Measurements from ENCODE around the gene SLC2A10.

The SLC2A10 gene

GRCh38 chr20:46771195-46771588, 61.7 kb downstream of the SLC2A10 start:
- DNase-seq = no peak

GRCh38 chr20:46772901-46773300, 63.5 kb downstream of the SLC2A10 start:
- DNase-seq = no peak

- DNase-seq = no peak
Observed at GRCh38 chr20:46773680-46774079, 64.2 kb downstream of the SLC2A10 start.

- DNase-seq = peak; percentile 47
Observed at GRCh38 chr20:46774236-46774635, 64.8 kb downstream of the SLC2A10 start.

GRCh38 chr20:46774943-46775560, 65.6 kb downstream of the SLC2A10 start:
- no peak for DNase-seq

GRCh38 chr20:46775806-46776205, 66.4 kb downstream of the SLC2A10 start:
- no peak for DNase-seq

GRCh38 chr20:46777331-46777730, 67.9 kb downstream of the SLC2A10 start:
- no peak for DNase-seq

- DNase-seq = no peak
Observed at GRCh38 chr20:46779831-46780230, 70.4 kb downstream of the SLC2A10 start.

- DNase-seq = no peak
Observed at GRCh38 chr20:46784436-46785127, 75.1 kb downstream of the SLC2A10 start.

Data from NCI-H526 treated with DMSO at 0.1 percent for 48 hours (cell line).